AG04449 (cell line): ENCODE data around the gene RUNX2.

Experiments
- CTCF ChIA-PET: fragments of 350-600 bp; formaldehyde crosslinking; extraction: SDS; loops from one replicate; lab custom pipeline; 2021; ENCODE audit warnings: antibody characterized with exemption; lab: Yijun Ruan, JAX
- POLR2A ChIA-PET: fragments of 400-600, 350-600 bp; formaldehyde crosslinking; extraction: SDS; loops from one replicate; lab custom pipeline; 2020; ENCODE audit warnings: antibody characterized with exemption, inconsistent platforms; lab: Yijun Ruan, JAX
- DNase-seq: peaks from one replicate; pipeline ENCODE4 v3.0.0-alpha.2; 2010; ENCODE audit warnings: low read depth, low spot score
- H3K4me3 ChIP-seq: 2 replicates; pipeline ENCODE4 v1.5.1; 2011; ENCODE audit warnings: low read depth, mild to moderate bottlenecking, control low read depth, low read length
- CTCF ChIP-seq: IDR thresholded peaks from one replicate; pipeline ENCODE4 v1.5.1; 2011; ENCODE audit warnings: mild to moderate bottlenecking, moderate library complexity, low read length, control low read depth, inconsistent platforms; ENCODE audit not compliant: insufficient read depth; ENCODE audit errors: missing control alignments

RUNX2 gene

DNA sequence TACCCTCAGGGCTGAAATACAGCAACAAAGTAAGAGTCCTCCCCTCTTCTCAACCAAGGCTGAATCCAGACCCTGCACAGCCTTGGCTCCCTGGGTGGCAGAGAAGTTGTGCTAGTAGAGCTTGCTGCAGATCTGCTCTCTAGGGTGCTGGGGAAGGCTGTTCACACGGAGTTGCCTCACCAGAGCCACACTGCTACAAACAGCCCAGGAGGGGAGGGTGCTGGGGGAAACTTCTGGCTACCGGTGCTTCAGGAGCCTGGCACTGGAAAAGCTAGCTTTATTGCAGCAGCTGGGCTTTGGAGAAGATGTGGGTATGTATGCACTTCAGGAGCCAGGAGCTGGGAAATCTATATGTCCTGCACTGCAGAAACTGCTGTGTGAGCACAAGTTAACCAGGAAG is 87.2 kb downstream of the RUNX2 start:
- CTCF ChIA-PET: interaction anchor here (1.1 to 1.7 kb wide), 4 partner anchors 300 to 785 kb away, joined by 3 to 6 read pairs (median 4); no protein-coding TSS in a partner anchor
- POLR2A ChIA-PET: no interaction called here
- H3K4me3 ChIP-seq: no peak overlapping the region
- DNase-seq: no peak
- no peak for TF ChIP-seq CTCF

DNA sequence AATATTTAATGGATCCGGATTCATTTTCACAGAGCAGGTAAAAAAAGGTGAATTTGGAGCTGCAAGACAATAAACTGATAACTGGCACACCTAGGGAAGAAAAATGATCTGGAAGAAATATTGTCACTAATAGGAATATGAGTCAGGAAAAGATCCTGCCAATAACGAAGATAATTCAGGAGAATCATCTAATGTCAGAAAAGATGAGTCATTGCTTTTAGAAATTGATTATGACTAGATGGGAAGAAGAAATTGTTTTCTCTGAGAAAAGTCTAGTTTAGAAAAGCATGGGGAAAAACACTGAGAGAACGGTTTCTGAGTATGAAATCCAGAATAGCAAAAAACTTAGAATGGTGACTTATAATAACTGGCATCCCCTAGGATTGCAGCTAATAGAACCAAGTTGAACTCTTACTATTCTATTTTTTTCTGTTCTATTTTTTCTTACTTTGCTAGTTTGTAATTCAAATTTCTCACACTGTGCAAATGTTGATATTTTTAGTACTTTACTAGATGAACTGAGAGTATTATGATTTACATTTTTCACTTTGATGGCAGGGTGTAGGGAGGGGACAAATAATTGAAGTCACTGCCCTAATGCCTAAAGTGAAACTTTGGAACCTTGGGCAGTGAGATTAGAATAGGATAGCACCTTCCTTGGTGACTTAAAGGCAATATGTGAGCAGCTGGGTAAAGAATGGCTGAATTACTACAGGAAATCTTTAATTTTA is 87.8 kb downstream of the RUNX2 start:
- no peak for DNase-seq

GRCh38 chr6:45416700-45417099 is 88.6 kb downstream of the RUNX2 start:
- no peak for TF ChIP-seq CTCF
- POLR2A ChIA-PET: no interaction called here
- no peak overlapping the region for H3K4me3 ChIP-seq
- no peak for DNase-seq
- CTCF ChIA-PET: interaction anchor here (0.7 to 1.7 kb wide), 5 partner anchors 298 to 942 kb away, joined by 3 to 6 read pairs (median 4); no protein-coding TSS in a partner anchor

More for the DNA sequence above, 87.8 kb downstream of the RUNX2 start:
- TF ChIP-seq CTCF: no peak
- CTCF ChIA-PET: interaction anchor here (1.1 to 1.7 kb wide), 5 partner anchors 299 to 786 kb away, joined by 3 to 6 read pairs (median 4); no protein-coding TSS in a partner anchor
- POLR2A ChIA-PET: no interaction called here
- no peak overlapping the region for H3K4me3 ChIP-seq

GRCh38 chr6:45417436-45417835 is 89.3 kb downstream of the RUNX2 start:
- ChIA-PET POLR2A (interaction anchor here (0.6 kb wide), 1 partner anchor 247 kb away, joined by 3 read pairs; no protein-coding TSS in a partner anchor), CTCF (interaction anchor here (0.9 to 1.1 kb wide), 2 partner anchors 23 to 505 kb away, joined by 3 to 4 read pairs; no protein-coding TSS in a partner anchor)
- DNase-seq: no peak
- no peak overlapping the region for H3K4me3 ChIP-seq
- TF ChIP-seq CTCF: no peak

DNA sequence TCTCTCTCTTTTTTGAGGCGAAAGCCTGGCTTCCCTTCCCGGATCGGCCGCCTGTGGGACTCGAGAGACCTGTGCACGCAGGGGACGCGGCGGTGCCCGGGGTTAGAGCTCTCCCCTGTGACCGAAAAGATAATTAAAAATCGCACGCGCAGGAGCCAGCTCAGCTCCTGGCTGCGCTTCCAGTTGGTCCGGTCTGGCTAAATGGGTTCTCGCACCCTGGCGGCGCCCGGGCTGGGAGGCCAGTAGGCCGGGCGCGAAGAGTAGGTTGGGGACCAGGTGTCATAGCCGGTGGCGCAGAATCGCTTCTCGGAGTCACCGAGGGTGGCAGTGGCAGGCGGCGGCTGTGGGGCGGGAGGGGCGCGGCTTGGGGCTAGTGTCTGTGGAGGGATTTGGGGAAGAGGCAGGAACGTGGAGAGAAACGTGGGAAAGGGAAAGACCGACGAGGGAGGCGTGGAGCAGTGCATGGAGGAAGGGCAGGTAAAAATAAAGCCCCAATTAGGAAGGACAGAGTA is 91.5 kb downstream of the RUNX2 start:
- no peak for DNase-seq
- H3K4me3 ChIP-seq: peak overlapping the region; percentile 96
- TF ChIP-seq CTCF: peak; percentile 17
- POLR2A ChIA-PET: no interaction called here
- CTCF ChIA-PET: interaction anchor here (1.0 to 3.2 kb wide), 4 partner anchors 15 to 944 kb away, joined by 3 to 27 read pairs (median 8); partner anchors contain the start of gene SUPT3H
